ENCODE results near the gene NIPAL3. TPM values are rescaled to one million over a fixed set of nuclear protein-coding genes. Genes with fewer than 3 reads are reported as not detected.

NIPAL3 gene
- total RNA-seq, 1 experiment from 2014 or later = 6.5 TPM

- BruUV-seq (replicated peaks) = no TSS peak
Observed at GRCh38 chr1:24381256-24381655, 34.3 kb upstream of the NIPAL3 start.

GRCh38 chr1:24382165-24382577 is 33.4 kb upstream of the NIPAL3 start:
- no peaks in the 10 kb centered on the region for H3K36me3 ChIP-seq (ENCODE audit: insufficient read depth, low read length, poor library complexity, severe bottlenecking)
- H3K27me3 ChIP-seq (replicated peaks; ENCODE audit: insufficient read depth, low read depth, low read length, poor library complexity) = no peaks in the 10 kb centered on the region
- H3K4me1 ChIP-seq (ENCODE audit: insufficient read depth, low read length, poor library complexity, severe bottlenecking) = peaks cover 14% of the 10 kb centered on the region
- no TSS peak for BruUV-seq (replicated peaks)
- intact Hi-C loops (cut with micrococcal nuclease; ENCODE audit: unreplicated experiment) = no loop called here
- no peak for DNase-seq (ENCODE audit: low spot score)
- POLR2A ChIA-PET (ENCODE audit: low non-redundant PET) = interaction anchor here (0.6 to 0.7 kb wide), 2 partner anchors 10 to 189 kb away, joined by 5 to 13 read pairs; no protein-coding TSS in a partner anchor
- no peaks in the 10 kb centered on the region for H3K9me3 ChIP-seq (ENCODE audit: low read depth, low read length, poor library complexity, severe bottlenecking)
- no peak for TF ChIP-seq EZH2 (IDR thresholded peaks at IDR 0.05; ENCODE audit: borderline replicate concordance, low read depth, low read length, poor library complexity, severe bottlenecking)
- no peak for TF ChIP-seq CTCF (conservative IDR thresholded peaks at IDR 0.05; ENCODE audit: low read depth, low read length)
- CTCF ChIA-PET = interaction anchor here (1.0 kb wide), 1 partner anchor 10 kb away, joined by 3 read pairs; no protein-coding TSS in a partner anchor
- no peak overlapping the region for H3K4me3 ChIP-seq (ENCODE audit: low read depth, low read length, poor library complexity, severe bottlenecking)
- no peak overlapping the region for H3K27ac ChIP-seq (ENCODE audit: low read depth, low read length, poor library complexity, severe bottlenecking)

More at GRCh38 chr1:24381256-24381655, 34.3 kb upstream of the NIPAL3 start:
- ChIA-PET POLR2A (ENCODE audit: low non-redundant PET) (no interaction called here), CTCF (interaction anchor here (1.0 kb wide), 1 partner anchor 11 kb away, joined by 3 read pairs; no protein-coding TSS in a partner anchor)
- no peaks in the 10 kb centered on the region for H3K9me3 ChIP-seq (ENCODE audit: low read depth, low read length, poor library complexity, severe bottlenecking)
- no peak overlapping the region for H3K4me3 ChIP-seq (ENCODE audit: low read depth, low read length, poor library complexity, severe bottlenecking)
- intact Hi-C loops (cut with micrococcal nuclease; ENCODE audit: unreplicated experiment) = no loop called here
- H3K27ac ChIP-seq (ENCODE audit: low read depth, low read length, poor library complexity, severe bottlenecking) = no peak overlapping the region
- no peak for TF ChIP-seq CTCF (conservative IDR thresholded peaks at IDR 0.05; ENCODE audit: low read depth, low read length)
- no peak for TF ChIP-seq EZH2 (IDR thresholded peaks at IDR 0.05; ENCODE audit: borderline replicate concordance, low read depth, low read length, poor library complexity, severe bottlenecking)
- H3K36me3 ChIP-seq (ENCODE audit: insufficient read depth, low read length, poor library complexity, severe bottlenecking) = no peaks in the 10 kb centered on the region
- peaks cover 11% of the 10 kb centered on the region for H3K4me1 ChIP-seq (ENCODE audit: insufficient read depth, low read length, poor library complexity, severe bottlenecking)
- DNase-seq (ENCODE audit: low spot score) = no peak
- no peaks in the 10 kb centered on the region for H3K27me3 ChIP-seq (replicated peaks; ENCODE audit: insufficient read depth, low read depth, low read length, poor library complexity)

GRCh38 chr1:24383381-24383940 is 32.1 kb upstream of the NIPAL3 start:
- no peaks in the 10 kb centered on the region for H3K9me3 ChIP-seq (ENCODE audit: low read depth, low read length, poor library complexity, severe bottlenecking)
- CTCF ChIA-PET = no interaction called here
- H3K27ac ChIP-seq (ENCODE audit: low read depth, low read length, poor library complexity, severe bottlenecking) = no peak overlapping the region

More at GRCh38 chr1:24383381-24383940, 32.1 kb upstream of the NIPAL3 start:
- no peak for TF ChIP-seq EZH2 (IDR thresholded peaks at IDR 0.05; ENCODE audit: borderline replicate concordance, low read depth, low read length, poor library complexity, severe bottlenecking)
- Histone ChIP-seq H3K4me3 (ENCODE audit: low read depth, low read length, poor library complexity, severe bottlenecking) (no peak overlapping the region), H3K27me3 (replicated peaks; ENCODE audit: insufficient read depth, low read depth, low read length, poor library complexity) (no peaks in the 10 kb centered on the region), H3K36me3 (ENCODE audit: insufficient read depth, low read length, poor library complexity, severe bottlenecking) (no peaks in the 10 kb centered on the region), H3K4me1 (ENCODE audit: insufficient read depth, low read length, poor library complexity, severe bottlenecking) (peaks cover 14% of the 10 kb centered on the region)
- POLR2A ChIA-PET (ENCODE audit: low non-redundant PET) = interaction anchor here (0.6 kb wide), 1 partner anchor 29 kb away, joined by 6 read pairs; no protein-coding TSS in a partner anchor
- no TSS peak for BruUV-seq (replicated peaks)
- no peak for DNase-seq (ENCODE audit: low spot score)
- intact Hi-C loops (cut with micrococcal nuclease; ENCODE audit: unreplicated experiment) = no loop called here
